Coronary artery (tissue), 2 donors: Measurements from ENCODE around the gene GPHN.

Experiments
- DNase-seq: peaks from one replicate; pipeline ENCODE4 v3.0.0-alpha.2; 2017; ENCODE audit warnings: low spot score
- H3K27ac ChIP-seq, 2 donors: fragments of 200-600 bp; sonication (generic); one replicate each; pipeline ENCODE4 v1.5.1; 2016 to 2019
- H3K4me3 ChIP-seq: fragments of 200-600 bp; sonication (generic); 2 replicates; pipeline ENCODE4 v1.5.1; 2016; ENCODE audit warnings: mild to moderate bottlenecking, moderate library complexity
- TF ChIP-seq, protein P1 (sequence below): fragments of 200-600 bp; sonication (generic); IDR thresholded peaks from one replicate; pipeline ENCODE4 v1.5.1; 2019; ENCODE audit warnings: antibody characterized with exemption

Gene GPHN

DNA sequence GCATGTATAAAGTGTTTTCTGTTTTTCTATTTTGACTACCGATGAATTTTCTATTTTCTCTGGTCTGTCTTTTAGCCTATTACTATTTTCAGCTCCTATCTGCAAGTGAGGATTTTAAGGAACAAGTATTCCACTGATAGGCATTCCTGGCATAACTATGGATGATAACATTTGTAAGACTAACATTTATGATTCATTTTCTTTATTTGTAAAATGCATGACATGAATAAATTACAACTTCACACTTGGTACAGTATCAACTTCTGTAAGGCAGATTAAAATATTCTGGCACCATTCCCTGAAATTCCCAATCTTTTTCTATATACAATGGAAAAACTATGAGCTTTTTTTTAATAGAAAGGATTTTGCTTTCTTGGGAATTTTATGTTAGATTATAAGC is 560.3 kb downstream of the GPHN start:
- TF ChIP-seq, protein P1, sequence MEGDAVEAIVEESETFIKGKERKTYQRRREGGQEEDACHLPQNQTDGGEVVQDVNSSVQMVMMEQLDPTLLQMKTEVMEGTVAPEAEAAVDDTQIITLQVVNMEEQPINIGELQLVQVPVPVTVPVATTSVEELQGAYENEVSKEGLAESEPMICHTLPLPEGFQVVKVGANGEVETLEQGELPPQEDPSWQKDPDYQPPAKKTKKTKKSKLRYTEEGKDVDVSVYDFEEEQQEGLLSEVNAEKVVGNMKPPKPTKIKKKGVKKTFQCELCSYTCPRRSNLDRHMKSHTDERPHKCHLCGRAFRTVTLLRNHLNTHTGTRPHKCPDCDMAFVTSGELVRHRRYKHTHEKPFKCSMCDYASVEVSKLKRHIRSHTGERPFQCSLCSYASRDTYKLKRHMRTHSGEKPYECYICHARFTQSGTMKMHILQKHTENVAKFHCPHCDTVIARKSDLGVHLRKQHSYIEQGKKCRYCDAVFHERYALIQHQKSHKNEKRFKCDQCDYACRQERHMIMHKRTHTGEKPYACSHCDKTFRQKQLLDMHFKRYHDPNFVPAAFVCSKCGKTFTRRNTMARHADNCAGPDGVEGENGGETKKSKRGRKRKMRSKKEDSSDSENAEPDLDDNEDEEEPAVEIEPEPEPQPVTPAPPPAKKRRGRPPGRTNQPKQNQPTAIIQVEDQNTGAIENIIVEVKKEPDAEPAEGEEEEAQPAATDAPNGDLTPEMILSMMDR: no peak
- Histone ChIP-seq H3K27ac (no peak overlapping the region), H3K4me3 (no peak overlapping the region)
- DNase-seq: no peak

DNA sequence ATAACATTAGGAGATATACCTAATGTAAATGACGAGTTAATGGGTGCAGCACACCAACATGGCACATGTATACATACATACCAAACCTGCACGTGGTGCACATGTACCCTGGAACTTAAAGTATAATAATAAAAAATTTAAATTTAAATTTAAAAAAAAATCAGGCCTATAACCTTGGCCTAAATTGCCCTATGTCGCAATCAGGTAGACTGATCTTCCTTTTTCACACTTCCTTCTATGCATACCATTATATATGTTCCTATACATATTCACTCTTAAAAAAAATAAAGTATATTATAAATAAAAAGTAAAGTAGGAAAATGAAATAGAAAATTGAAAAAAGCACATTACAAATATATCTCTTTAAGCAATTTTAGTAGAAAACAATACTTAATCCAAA is 563.6 kb downstream of the GPHN start:
- TF ChIP-seq, protein P1: no peak
- DNase-seq: no peak
- Histone ChIP-seq H3K4me3 (no peak overlapping the region), H3K27ac (no peak overlapping the region)

DNA sequence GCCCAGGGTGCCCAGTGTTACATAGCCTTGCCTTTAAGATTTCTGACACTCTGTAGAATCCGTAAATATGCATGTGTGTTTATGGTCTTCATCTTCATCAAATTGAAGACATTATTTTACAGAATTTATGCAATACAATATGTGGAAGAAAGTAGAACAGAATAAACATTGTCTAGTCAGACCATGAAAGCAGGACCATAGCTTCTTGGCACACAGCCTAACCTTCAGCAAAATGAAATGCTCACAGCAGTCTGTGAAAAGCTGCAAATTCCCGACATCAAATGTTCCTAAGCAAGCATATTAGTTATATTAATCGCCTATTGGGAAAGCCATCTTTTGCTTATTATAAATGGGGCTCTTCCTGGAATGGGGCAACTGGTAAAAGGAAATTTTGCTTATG is 570.0 kb downstream of the GPHN start:
- TF ChIP-seq, protein P1: no peak
- DNase-seq: no peak
- Histone ChIP-seq H3K4me3 (no peak overlapping the region), H3K27ac (no peak overlapping the region)

DNA sequence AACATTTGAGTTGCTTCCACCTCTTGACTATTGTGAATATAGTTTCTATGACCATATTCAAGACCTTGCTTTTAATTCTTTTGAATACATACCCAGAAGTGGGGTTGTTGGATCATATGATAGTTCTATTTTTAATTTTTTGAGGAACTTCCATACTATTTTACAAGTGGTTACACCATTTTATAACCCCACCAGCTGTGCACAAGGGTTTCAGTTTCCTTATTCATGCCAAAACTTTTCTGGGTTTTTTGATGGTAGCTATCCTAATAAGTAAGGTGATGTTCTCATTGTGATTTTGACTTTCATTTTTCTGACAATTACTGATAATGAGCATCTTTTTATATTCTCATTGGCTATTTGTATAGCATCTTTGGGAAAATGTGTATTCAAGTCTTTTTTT is 571.9 kb downstream of the GPHN start:
- no peak overlapping the region for H3K27ac ChIP-seq
- DNase-seq: no peak
- H3K4me3 ChIP-seq: no peak overlapping the region
- TF ChIP-seq, protein P1: no peak

DNA sequence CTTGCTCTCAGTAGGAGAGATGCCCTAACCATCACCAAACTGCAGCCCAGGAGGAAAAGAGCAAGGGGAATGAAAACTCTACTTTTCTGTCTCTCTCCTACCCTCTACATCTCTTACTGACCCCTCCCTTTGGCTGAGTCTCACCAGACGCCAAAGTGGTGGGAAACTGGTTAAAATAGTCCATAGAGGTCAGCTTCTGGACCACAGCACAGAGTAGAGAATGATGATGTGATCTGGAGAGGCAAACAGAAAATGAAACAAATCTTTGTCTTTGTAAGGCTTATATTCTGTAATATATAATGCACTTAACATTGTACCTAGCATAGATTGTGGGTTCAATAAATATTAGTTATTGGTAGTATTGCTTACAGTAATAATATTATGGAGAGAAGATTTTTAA is 600.3 kb downstream of the GPHN start:
- no peak overlapping the region for H3K27ac ChIP-seq
- DNase-seq: no peak
- TF ChIP-seq, protein P1: no peak
- H3K4me3 ChIP-seq: no peak overlapping the region

DNA sequence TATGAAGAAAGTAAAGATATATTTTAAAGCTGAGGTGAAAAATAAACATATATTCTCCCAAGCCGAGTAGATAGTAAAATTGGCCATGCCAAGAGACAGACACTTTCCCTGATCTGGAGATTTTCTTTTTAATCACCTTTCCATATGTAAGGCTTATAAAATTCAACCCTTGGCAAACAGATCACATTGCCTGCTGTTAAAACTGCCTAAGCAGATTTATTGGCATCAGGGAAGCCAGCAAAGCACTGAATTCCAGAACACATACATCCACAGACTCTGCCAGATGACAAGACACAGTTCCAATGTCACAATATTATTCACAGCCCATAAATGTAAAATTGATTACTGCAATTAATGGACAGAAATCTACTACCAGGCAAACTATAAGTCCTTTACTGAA is 603.1 kb downstream of the GPHN start:
- no peak for DNase-seq
- Histone ChIP-seq H3K27ac (no peak overlapping the region), H3K4me3 (no peak overlapping the region)
- TF ChIP-seq, protein P1: no peak

DNA sequence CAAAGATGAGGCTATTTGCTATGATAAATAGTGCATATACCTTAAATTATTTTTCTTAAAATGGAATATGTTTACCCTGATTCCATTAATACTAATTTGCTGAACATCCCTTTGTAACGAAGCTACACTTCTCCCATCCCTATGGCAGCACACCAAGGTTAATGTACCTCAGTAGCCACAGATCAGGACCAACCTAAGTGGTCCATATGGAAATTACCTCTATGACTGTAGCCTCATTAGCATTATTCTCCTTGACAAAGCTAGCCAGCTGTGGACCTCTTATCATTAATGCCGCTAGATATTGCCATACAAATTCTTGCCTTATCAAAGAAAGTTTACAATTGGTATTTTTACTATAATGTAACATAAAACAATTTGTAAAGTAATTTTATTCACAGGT is 604.4 kb downstream of the GPHN start:
- TF ChIP-seq, protein P1: no peak
- DNase-seq: no peak
- no peak overlapping the region for H3K4me3 ChIP-seq
- no peak overlapping the region for H3K27ac ChIP-seq
